K562 (cell line): ENCODE measurements around the gene ATG4D. TPM values are rescaled to one million over a fixed set of nuclear protein-coding genes. Genes with fewer than 3 reads are reported as not detected.

Source experiments
- ATAC-seq: fragments of 200-7000 bp; cut with Tn5 transposase; 3 replicates; pipeline ENCODE4 v1.9.1; 2020; ENCODE audit warnings: moderate library complexity
- BruUV-seq: library from RNA; stranded (reverse); fragments of 400-500 nt; replicated peaks from 2 replicates; lab custom pipeline; 2021; lab: Mats Ljungman, UMichigan
- CTCF ChIA-PET: fragments of 300-600 bp; formaldehyde crosslinking; extraction: SDS; loops from one replicate; lab custom pipeline; 2021; ENCODE audit warnings: low intra/inter-chr PET ratio; lab: Yijun Ruan, JAX
- POLR2A ChIA-PET: fragments of 300-600, 350-650 bp; sonication (Branson Sonifier 250); formaldehyde crosslinking; extraction: SDS; loops from one replicate; lab custom pipeline; 2021; ENCODE audit warnings: antibody characterized with exemption, inconsistent platforms; lab: Yijun Ruan, JAX
- DNase-seq, 4 experiments: peaks; one replicate each; pipeline versions ENCODE4 v3.0.0 to v3.0.0-alpha.2; 2011 to 2018; ENCODE audit warnings: low spot score in 3 of 4, mixed read lengths in 3 of 4; ENCODE audit errors: extremely low read depth in 1 of 4
- FAIRE-seq: peaks from 2 replicates; lab custom pipeline; 2011; peaks lifted over from hg19 to GRCh38; lab: Jason Lieb, UNC
- H2AFZ ChIP-seq: 2 replicates; pipeline ENCODE4 v1.6.0; 2011; ENCODE audit warnings: low read depth, low read length, control low read depth, inconsistent platforms
- H3K27ac ChIP-seq: fragments of 200-600 bp; 3 replicates; pipeline ENCODE4 v1.8.0; 2011; ENCODE audit warnings: low read depth, mild to moderate bottlenecking, control low read depth, inconsistent platforms, low read length, moderate library complexity, mixed read lengths; ENCODE audit errors: extremely low read depth
- H3K27me3 ChIP-seq, 2 experiments: fragments of 300-600 bp in 1 of 2; 2 replicates in 1 of 2; 3 replicates in 1 of 2; pipeline versions ENCODE4 v1.6.0 to v1.8.0; 2011; ENCODE audit warnings: inconsistent platforms in 2 of 2, low read length in 2 of 2, mild to moderate bottlenecking in 1 of 2, mixed read lengths in 1 of 2, moderate library complexity in 1 of 2; ENCODE audit not compliant: control insufficient read depth in 2 of 2, insufficient read depth in 2 of 2
- H3K36me3 ChIP-seq: fragments of 300-600 bp; 3 replicates; pipeline ENCODE4 v1.8.0; 2011; ENCODE audit warnings: mild to moderate bottlenecking, low read length, inconsistent platforms; ENCODE audit not compliant: control insufficient read depth, insufficient read depth
- H3K4me1 ChIP-seq, 2 experiments: fragments of 200-600 bp in 1 of 2; replicated peaks in 1 of 2; 2 replicates in 1 of 2; 3 replicates in 1 of 2; pipeline versions ENCODE4 v1.5.1 to v1.8.0; 2011; ENCODE audit warnings: inconsistent platforms in 2 of 2, low read length in 2 of 2, mild to moderate bottlenecking in 1 of 2, mixed read lengths in 1 of 2, moderate library complexity in 1 of 2; ENCODE audit not compliant: control insufficient read depth in 2 of 2, insufficient read depth in 2 of 2
- H3K4me2 ChIP-seq: 2 replicates; pipeline ENCODE4 v1.6.1; 2011; ENCODE audit warnings: low read length, control low read depth, inconsistent platforms, mixed read lengths; ENCODE audit not compliant: insufficient read depth
- H3K4me3 ChIP-seq: fragments of 200-600 bp; sonication (generic), shearing (Covaris generic); 2 replicates; pipeline ENCODE4 v1.5.1; 2016; ENCODE audit warnings: control low read depth, inconsistent platforms
- H3K79me2 ChIP-seq: fragments of 200-600 bp; 3 replicates; pipeline ENCODE4 v1.8.0; 2011; ENCODE audit warnings: low read length, inconsistent platforms; ENCODE audit not compliant: control insufficient read depth, insufficient read depth
- H3K9ac ChIP-seq, 2 experiments: 2 replicates each; pipeline versions ENCODE4 v1.6.0 to v1.6.1; 2011; ENCODE audit warnings: low read depth in 2 of 2, low read length in 2 of 2, control low read depth in 1 of 2, inconsistent platforms in 1 of 2, mild to moderate bottlenecking in 1 of 2, mixed read lengths in 1 of 2; ENCODE audit not compliant: insufficient read depth in 1 of 2
- H3K9me1 ChIP-seq: one replicate; pipeline ENCODE4 v1.6.0; 2011; ENCODE audit warnings: inconsistent platforms, mild to moderate bottlenecking, low read length, moderate library complexity; ENCODE audit not compliant: control insufficient read depth, insufficient read depth
- H3K9me3 ChIP-seq: replicated peaks from 2 replicates; pipeline ENCODE4 v1.5.1; 2011; ENCODE audit warnings: low read depth, low read length, inconsistent platforms; ENCODE audit not compliant: control insufficient read depth, insufficient read depth
- H4K20me1 ChIP-seq: replicated peaks from 2 replicates; pipeline ENCODE4 v1.6.1; 2011; ENCODE audit warnings: low read length, inconsistent platforms, mixed read lengths; ENCODE audit not compliant: control insufficient read depth, insufficient read depth
- CAMTA2 ChIP-seq: fragments of 250-450 bp; sonication (Bioruptor Pico); conservative IDR thresholded peaks from 2 replicates; pipeline ENCODE4 v1.5.1; 2022
- CEBPG ChIP-seq, 3 experiments: fragments of 200-800 bp in 1 of 3; sonication (Bioruptor generic) in 1 of 3; sonication (generic) in 1 of 3; formaldehyde crosslinking in 1 of 3; IDR thresholded peaks in 2 of 3; conservative IDR thresholded peaks in 1 of 3; 2 replicates each; pipeline versions ENCODE4 v1.6.1 to v1.8.0; 2016 to 2022; ENCODE audit warnings: missing compliant biosample characterization in 2 of 3, missing genetic modification characterization in 2 of 3, mild to moderate bottlenecking in 1 of 3, missing genetic modification reagents in 1 of 3
- ILK ChIP-seq: fragments of 450-650 bp; IDR thresholded peaks from 2 replicates; pipeline ENCODE4 v1.6.1; 2016; ENCODE audit warnings: missing genetic modification characterization, low read depth, mild to moderate bottlenecking, missing compliant biosample characterization, moderate library complexity, borderline replicate concordance
- KAT8 ChIP-seq: fragments of 450-650 bp; IDR thresholded peaks from 2 replicates; pipeline ENCODE4 v1.6.1; 2016; ENCODE audit warnings: low read depth, mild to moderate bottlenecking
- MYC ChIP-seq, 2 experiments: fragments of 250-450 bp in 1 of 2; sonication (Bioruptor Pico) in 1 of 2; IDR thresholded peaks; 2 replicates each; pipeline versions ENCODE4 v1.5.1 to v1.6.1; 2012 to 2021; ENCODE audit warnings: low read depth in 2 of 2, borderline replicate concordance in 1 of 2, improper control_type of control experiment in 1 of 2, low read length in 1 of 2, mild to moderate bottlenecking in 1 of 2, moderate library complexity in 1 of 2
- PHB ChIP-seq: fragments of 250-450 bp; sonication (Bioruptor Pico); IDR thresholded peaks from 2 replicates; pipeline ENCODE4 v1.5.0; 2021
- PRMT5 ChIP-seq: sonication (generic); formaldehyde crosslinking; IDR thresholded peaks from 2 replicates; pipeline ENCODE4 v1.5.0; 2020; ENCODE audit warnings: missing genetic modification reagents
- RBM25 ChIP-seq: fragments of 200-400 bp; formaldehyde crosslinking; IDR thresholded peaks from 2 replicates; pipeline ENCODE4 v1.6.1; 2018; ENCODE audit warnings: low read length, low read depth, moderate library complexity; ENCODE audit not compliant: severe bottlenecking
- SMARCE1 ChIP-seq: fragments of 450-650 bp; IDR thresholded peaks from 2 replicates; pipeline ENCODE4 v1.7.1; 2016; ENCODE audit warnings: mild to moderate bottlenecking
- STAT5B ChIP-seq: fragments of 250-450 bp; sonication (Bioruptor Pico); IDR thresholded peaks from 2 replicates; pipeline ENCODE4 v1.8.0; 2021; ENCODE audit warnings: mild to moderate bottlenecking, inconsistent platforms
- ZBTB11 ChIP-seq, 3 experiments: fragments of 200-800 bp in 1 of 3; fragments of 250-450 bp in 1 of 3; fragments of 450-650 bp in 1 of 3; sonication (Bioruptor Pico) in 1 of 3; sonication (Bioruptor generic) in 1 of 3; formaldehyde crosslinking in 1 of 3; IDR thresholded peaks; 2 replicates each; pipeline versions ENCODE4 v1.6.1 to v1.8.0; 2016 to 2022; ENCODE audit warnings: mild to moderate bottlenecking in 2 of 3, missing genetic modification characterization in 2 of 3, missing compliant biosample characterization in 1 of 3, moderate library complexity in 1 of 3
- ZNF217 ChIP-seq: sonication (generic); formaldehyde crosslinking; IDR thresholded peaks from 2 replicates; pipeline ENCODE4 v1.8.0; 2022; ENCODE audit warnings: mild to moderate bottlenecking, missing genetic modification reagents
- ZNF277 ChIP-seq: fragments of 250-450 bp; sonication (Bioruptor Pico); IDR thresholded peaks from 2 replicates; pipeline ENCODE4 v1.8.0; 2022; ENCODE audit warnings: inconsistent platforms, mild to moderate bottlenecking, moderate library complexity, borderline replicate concordance
- WGBS: fragments of 100-300 bp; shearing (Covaris generic); methylation state at CpG from one replicate; pipeline ENCODE4 v1.1.6; 2016; ENCODE audit warnings: low coverage, mixed read lengths; ENCODE audit not compliant: insufficient coverage; ENCODE audit errors: missing lambda C conversion rate; 5-methylcytosine and 5-hydroxymethylcytosine counted together
- in situ Hi-C: fragments of 300-500 bp; cut with MboI; formaldehyde crosslinking; loops from 4 replicates; pipeline ENCODE4 v1.15.0; 2018; ENCODE audit warnings: inconsistent platforms, mixed read lengths
- intact Hi-C: fragments of 100-400 bp; cut with micrococcal nuclease; formaldehyde crosslinking; loops from 2 replicates; pipeline ENCODE4 v1.14.2; 2022
- polyA plus RNA-seq, 8 experiments: library from polyadenylated mRNA; depleted of rRNA in 4 of 8; stranded (reverse) in 5 of 8; unstranded in 3 of 8; fragments of >200 nt; fragmentation: Nextera tagmentation in 2 of 8; fragmentation: Illumina TruSeq in 1 of 8; extraction: Ambion mirVana in 2 of 8; extraction: Trizol in 1 of 8; gene quantifications; 2 replicates each; pipeline versions ENCODE4 v1.2.1 to v1.2.3, GENCODE V29; 2011 to 2014; ENCODE audit warnings: inconsistent platforms in 1 of 8, missing spikeins in 1 of 8
- total RNA-seq, 7 experiments: library from RNA; depleted of rRNA in 6 of 7; stranded (reverse); fragments of >200 nt in 6 of 7; fragmentation: Illumina TruSeq in 2 of 7; extraction: Trizol in 2 of 7; gene quantifications; 2 replicates each; pipeline versions ENCODE4 v1.2.1 to v1.2.3, GENCODE V29; 2011 to 2021; ENCODE audit warnings: low replicate concordance in 1 of 7

Gene ATG4D
- total and polyA plus RNA-seq, 9 of the 15 experiments (the other 6 are each of a cell fraction or from before 2014, with no cell fraction given): 0.51 to 66.1 (median 22.9) TPM

- no peak for TF ChIP-seq ILK (tag)
- peak; percentile 30 for TF ChIP-seq RBM25
- no peak for TF ChIP-seq CEBPG (CRISPR knock-in tag; IDR thresholded peaks at IDR 0.05)
- TF ChIP-seq CEBPG (tag; conservative IDR thresholded peaks at IDR 0.05 in 1 of 2, IDR thresholded peaks at IDR 0.05 in 1 of 2): no peak
Measured at GRCh38 chr19:10513223-10513622, 30.5 kb upstream of the ATG4D start (continued).

DNA sequence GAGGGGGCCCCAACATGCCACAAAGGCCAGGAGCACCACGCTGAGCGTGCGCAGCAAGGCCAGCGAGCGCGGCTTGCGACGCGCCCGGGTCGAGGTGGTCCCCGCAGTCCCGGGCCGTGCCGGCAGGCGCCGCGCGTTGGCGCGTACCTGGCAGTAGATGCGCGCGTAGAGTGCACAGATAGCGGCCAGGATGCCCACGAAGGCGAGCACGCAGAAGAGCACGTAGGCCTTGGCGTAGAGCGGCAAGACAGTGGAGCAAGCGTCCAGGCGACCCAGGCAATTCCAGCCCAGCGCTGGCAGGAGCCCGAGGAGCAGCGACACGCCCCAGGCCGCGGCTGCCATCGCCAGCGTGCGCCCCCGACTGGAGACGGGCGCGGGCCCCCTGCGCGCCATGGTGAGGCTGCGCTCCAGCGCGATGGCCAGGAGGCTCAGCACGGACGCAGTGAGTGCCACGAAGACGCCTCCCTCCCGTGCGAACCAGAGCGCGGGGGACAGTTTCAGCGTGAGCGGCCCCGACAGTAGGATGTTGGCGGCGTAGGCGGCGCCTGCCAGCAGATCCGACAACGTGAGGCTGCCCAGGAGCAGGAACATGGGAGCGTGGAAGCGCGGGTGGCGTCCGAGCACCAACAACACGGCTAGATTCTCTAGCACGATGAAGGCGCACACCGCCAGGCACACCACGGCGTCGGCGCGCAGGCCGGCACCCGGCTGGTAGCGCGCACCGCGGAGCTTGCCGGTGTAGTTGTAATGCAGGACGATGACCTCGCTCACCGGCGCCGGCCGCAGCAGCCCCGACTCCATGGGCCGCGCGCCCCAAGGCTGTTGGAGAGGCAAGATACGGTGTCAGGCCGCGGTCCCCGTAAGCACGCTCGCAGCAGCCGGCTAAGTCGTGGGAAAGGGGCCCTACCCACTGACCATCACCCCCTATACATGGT lies 29.2 kb upstream of the ATG4D start:
- ChIA-PET POLR2A (no interaction called here), CTCF (interaction anchor here (0.5 to 0.6 kb wide), 2 partner anchors 17 to 45 kb away, joined by 3 to 5 read pairs; no protein-coding TSS in a partner anchor)
- 80% methylated on average over 56 of the region's 107 CpGs for WGBS
- H3K9ac ChIP-seq: no peak overlapping the region; a peak in 1 of 4 replicates
- no peak overlapping the region for H3K4me2 ChIP-seq
- no peaks in the 10 kb centered on the region for H4K20me1 ChIP-seq
- ATAC-seq (no peak), FAIRE-seq (no peak), DNase-seq (no peak)
- no TSS peak for BruUV-seq
- H3K9me1 ChIP-seq: no peaks in the 10 kb centered on the region
- no peak overlapping the region for H3K4me3 ChIP-seq
- H3K36me3 ChIP-seq: no peaks in the 10 kb centered on the region
- intact Hi-C loops: no loop called here
- in situ Hi-C loops: no loop called here
- peaks cover 19 to 62% of the 10 kb centered on the region in 2 experiments; a peak in 4 of 5 replicates for H3K4me1 ChIP-seq
- H3K9me3 ChIP-seq: no peaks in the 10 kb centered on the region
- H3K27me3 ChIP-seq: peaks cover 0 to 15% of the 10 kb centered on the region in 2 experiments; a peak in 4 of 5 replicates
- no peak overlapping the region for H2AFZ ChIP-seq
- no peaks in the 10 kb centered on the region for H3K79me2 ChIP-seq
- no peak overlapping the region for H3K27ac ChIP-seq
- no peak for TF ChIP-seq SMARCE1
- TF ChIP-seq ZNF277: no peak
- TF ChIP-seq MYC (IDR thresholded peaks at IDR 0.05; ENCODE audit: low read depth, low read length): no peak
- no peak for TF ChIP-seq MYC (CRISPR knock-in tag; IDR thresholded peaks at IDR 0.05; ENCODE audit: borderline replicate concordance, low read depth)
- TF ChIP-seq ZBTB11 (CRISPR knock-in tag; IDR thresholded peaks at IDR 0.05): no peak
- no peak for TF ChIP-seq ZNF217 (CRISPR knock-in tag)
- no peak for TF ChIP-seq KAT8
- no peak for TF ChIP-seq CEBPG (CRISPR knock-in tag; IDR thresholded peaks at IDR 0.05)
- no peak for TF ChIP-seq CEBPG (tag; conservative IDR thresholded peaks at IDR 0.05 in 1 of 2, IDR thresholded peaks at IDR 0.05 in 1 of 2)
- TF ChIP-seq PHB: no peak
- TF ChIP-seq CAMTA2 (CRISPR knock-in tag): no peak
- no peak for TF ChIP-seq STAT5B (CRISPR knock-in tag)
- no peak for TF ChIP-seq PRMT5 (CRISPR knock-in tag)
